LNCaP clone FGC (cell line): Measurements from ENCODE around the gene HOXA5.

Source experiments
- DNase-seq: peaks from one replicate; pipeline ENCODE4 v3.0.0-alpha.2; 2011; ENCODE audit warnings: low read depth
- H3K4me3 ChIP-seq: 2 replicates; pipeline ENCODE4 v1.5.1; 2011; ENCODE audit warnings: mild to moderate bottlenecking, low read depth, low read length, control low read depth
- CTCF ChIP-seq: IDR thresholded peaks from 2 replicates; pipeline ENCODE4 v1.5.1; 2012; ENCODE audit warnings: mild to moderate bottlenecking; ENCODE audit not compliant: control insufficient read depth, insufficient read depth; ENCODE audit errors: extremely low read depth

Gene HOXA5

GRCh38 chr7:27131390-27131819, 12.1 kb downstream of the HOXA5 start:
- no peak for DNase-seq
- peak overlapping the region; percentile 44 for H3K4me3 ChIP-seq
- TF ChIP-seq CTCF: no peak

- TF ChIP-seq CTCF: no peak
- peak within 1 kb of the TSS; percentile 44 for H3K4me3 ChIP-seq
- DNase-seq: no peak
These were observed 12.7 kb downstream of the HOXA5 start, which contains the start of gene HOXA4 for GRCh38 chr7:27130540-27131389. TSS of gene HOXA4 (minus strand) at chr7:27130757. CDS start at chr7:27130733, 24 bp downstream.

GRCh38 chr7:27129729-27130539, 13.5 kb downstream of the HOXA5 start:
- TF ChIP-seq CTCF: no peak

GRCh38 chr7:27128776-27129728, 14.4 kb downstream of the HOXA5 start:
- no peak overlapping the region for H3K4me3 ChIP-seq
- no peak for DNase-seq
- TF ChIP-seq CTCF: no peak

More at GRCh38 chr7:27129729-27130539, 13.5 kb downstream of the HOXA5 start:
- DNase-seq: no peak
- no peak overlapping the region for H3K4me3 ChIP-seq

- H3K4me3 ChIP-seq: no peak overlapping the region
- DNase-seq: no peak
- no peak for TF ChIP-seq CTCF
These were observed 15.4 kb downstream of the HOXA5 start for GRCh38 chr7:27128034-27128433.
